Natural killer cell treated with Interleukin-12 subunit alpha and Interleukin-12 subunit beta and Interleukin-15 and Interleukin-18, amount 100 ng/mL, for 72 hours (primary cell): ENCODE data around the gene GPR87. TPM values are rescaled to one million over a fixed set of nuclear protein-coding genes. Genes with fewer than 3 reads are reported as not detected.

Experiments used
- ATAC-seq, 2 donors: fragments of 150-1000 bp; cut with Tn5 transposase in 1 of 2; sonication (Bioruptor Pico), chemical (Tn5 transposase) in 1 of 2; 2 replicates each; pipeline ENCODE4 v1.10.0; 2021
- DNase-seq: peaks from one replicate; pipeline ENCODE4 v3.0.0; 2022; ENCODE audit warnings: low spot score
- H3K27ac Mint-ChIP-seq, 2 donors: 1 replicate in 1 of 2; 2 replicates in 1 of 2; pipeline ENCODE4 v1.8.0; 2022; ENCODE audit warnings: mixed read lengths in 2 of 2, mild to moderate bottlenecking in 1 of 2, moderate library complexity in 1 of 2
- H3K27me3 Mint-ChIP-seq, 2 donors: 1 replicate in 1 of 2; 2 replicates in 1 of 2; pipeline ENCODE4 v1.8.0; 2022; ENCODE audit warnings: mixed read lengths in 2 of 2
- H3K36me3 Mint-ChIP-seq: one replicate; pipeline ENCODE4 v1.8.0; 2022; ENCODE audit warnings: mixed read lengths
- H3K4me1 Mint-ChIP-seq, 2 donors: 1 replicate in 1 of 2; 2 replicates in 1 of 2; pipeline ENCODE4 v1.8.0; 2022; ENCODE audit warnings: low read depth in 2 of 2, mixed read lengths in 2 of 2, mild to moderate bottlenecking in 1 of 2
- H3K4me3 Mint-ChIP-seq: one replicate; pipeline ENCODE4 v1.8.0; 2022; ENCODE audit warnings: mixed read lengths
- H3K9me3 Mint-ChIP-seq: 2 replicates; pipeline ENCODE4 v1.8.0; 2022; ENCODE audit warnings: mixed read lengths
- total RNA-seq, 2 donors: library from RNA; stranded (reverse); gene quantifications; one replicate each; pipeline ENCODE4 v1.2.3, GENCODE V29; 2022

Gene GPR87
- total RNA-seq, 2 donors from 2014 or later: not detected

GRCh38 chr3:151290673-151291072, 25.9 kb downstream of the GPR87 start:
- H3K4me3 Mint-ChIP-seq: no peak overlapping the region
- H3K36me3 Mint-ChIP-seq: no peaks in the 10 kb centered on the region
- H3K4me1 Mint-ChIP-seq: no peaks in the 10 kb centered on the region
- ATAC-seq (no peak), DNase-seq (no peak)
- H3K9me3 Mint-ChIP-seq: no peaks in the 10 kb centered on the region
- H3K27ac Mint-ChIP-seq: no peak overlapping the region
- H3K27me3 Mint-ChIP-seq: no peaks in the 10 kb centered on the region

GRCh38 chr3:151289445-151289844, 27.2 kb downstream of the GPR87 start:
- Mint-ChIP-seq H3K27ac (no peak overlapping the region), H3K4me3 (no peak overlapping the region), H3K36me3 (no peaks in the 10 kb centered on the region), H3K4me1 (no peaks in the 10 kb centered on the region), H3K27me3 (no peaks in the 10 kb centered on the region), H3K9me3 (no peaks in the 10 kb centered on the region)
- no peak for ATAC-seq
- no peak for DNase-seq

- Mint-ChIP-seq H3K36me3 (no peaks in the 10 kb centered on the region), H3K9me3 (no peaks in the 10 kb centered on the region), H3K27ac (no peak overlapping the region), H3K4me1 (peaks cover 5 to 23% of the 10 kb centered on the region in 2 donors), H3K4me3 (no peak overlapping the region), H3K27me3 (no peaks in the 10 kb centered on the region)
- ATAC-seq (no peak), DNase-seq (no peak)
Measured at GRCh38 chr3:151285940-151286339, 30.7 kb downstream of the GPR87 start.

- DNase-seq: no peak
- Mint-ChIP-seq H3K27ac (no peak overlapping the region), H3K4me3 (no peak overlapping the region), H3K36me3 (no peaks in the 10 kb centered on the region), H3K4me1 (peaks cover 10 to 25% of the 10 kb centered on the region in 2 donors), H3K27me3 (no peaks in the 10 kb centered on the region), H3K9me3 (no peaks in the 10 kb centered on the region)
- ATAC-seq: peak; percentile 45 to 50
Measured at GRCh38 chr3:151283907-151284461, 32.6 kb downstream of the GPR87 start.

GRCh38 chr3:151283387-151283786, 33.2 kb downstream of the GPR87 start:
- DNase-seq: no peak
- Mint-ChIP-seq H3K4me1 (peaks cover 16 to 31% of the 10 kb centered on the region in 2 donors), H3K4me3 (no peak overlapping the region), H3K36me3 (no peaks in the 10 kb centered on the region), H3K9me3 (no peaks in the 10 kb centered on the region), H3K27ac (peak overlapping the region in 1 of 2 donors; percentile 5), H3K27me3 (no peaks in the 10 kb centered on the region)
- ATAC-seq: no peak

GRCh38 chr3:151282921-151283320, 33.7 kb downstream of the GPR87 start:
- no peaks in the 10 kb centered on the region for H3K36me3 Mint-ChIP-seq
- peaks cover 19 to 35% of the 10 kb centered on the region in 2 donors for H3K4me1 Mint-ChIP-seq
- DNase-seq (no peak), ATAC-seq (peak; percentile 62 to 68)
- H3K4me3 Mint-ChIP-seq: no peak overlapping the region
- H3K9me3 Mint-ChIP-seq: no peaks in the 10 kb centered on the region
- H3K27ac Mint-ChIP-seq: peak overlapping the region in 1 of 2 donors; percentile 5
- no peaks in the 10 kb centered on the region for H3K27me3 Mint-ChIP-seq

- Mint-ChIP-seq H3K27ac (peak overlapping the region in 1 of 2 donors; percentile 5), H3K36me3 (no peaks in the 10 kb centered on the region), H3K4me1 (peaks cover 21 to 39% of the 10 kb centered on the region in 2 donors), H3K27me3 (no peaks in the 10 kb centered on the region), H3K9me3 (no peaks in the 10 kb centered on the region), H3K4me3 (no peak overlapping the region)
- ATAC-seq (no peak), DNase-seq (no peak)
Measured at GRCh38 chr3:151281671-151282324, 34.8 kb downstream of the GPR87 start.

GRCh38 chr3:151278230-151278629, 38.4 kb downstream of the GPR87 start, which contains the start of gene P2RY14:
Gene P2RY14, minus strand, starts transcription at chr3:151278542. Its CDS starts 64,226 bp downstream, at chr3:151214316.
- Mint-ChIP-seq H3K4me3 (peak within 1 kb of the TSS; percentile 33), H3K27ac (peak within 1 kb of the TSS; percentile 44 to 66), H3K9me3 (no peaks in the 10 kb centered on the region), H3K27me3 (no peaks in the 10 kb centered on the region), H3K36me3 (no peaks in the 10 kb centered on the region), H3K4me1 (peaks cover 30 to 35% of the 10 kb centered on the region in 2 donors)
- DNase-seq (no peak), ATAC-seq (peak in 1 of 2 donors; percentile 56)

- Mint-ChIP-seq H3K36me3 (no peaks in the 10 kb centered on the region), H3K27ac (peak overlapping the region; percentile 68 to 86), H3K4me3 (peak overlapping the region; percentile 56), H3K9me3 (no peaks in the 10 kb centered on the region), H3K27me3 (no peaks in the 10 kb centered on the region), H3K4me1 (peaks cover 34 to 36% of the 10 kb centered on the region in 2 donors)
- DNase-seq (no peak), ATAC-seq (peak; percentile 62 to 66)
Measured at GRCh38 chr3:151276687-151277042, 40.0 kb downstream of the GPR87 start.

GRCh38 chr3:151276038-151276686, 40.5 kb downstream of the GPR87 start:
- H3K27me3 Mint-ChIP-seq: no peaks in the 10 kb centered on the region
- H3K27ac Mint-ChIP-seq: peak overlapping the region; percentile 68 to 86
- H3K36me3 Mint-ChIP-seq: no peaks in the 10 kb centered on the region
- H3K9me3 Mint-ChIP-seq: no peaks in the 10 kb centered on the region
- ATAC-seq (peak in 1 of 2 donors; percentile 12), DNase-seq (no peak)
- peaks cover 34 to 39% of the 10 kb centered on the region in 2 donors for H3K4me1 Mint-ChIP-seq
- H3K4me3 Mint-ChIP-seq: peak overlapping the region; percentile 56

- ATAC-seq (no peak), DNase-seq (no peak)
- Mint-ChIP-seq H3K4me3 (no peak overlapping the region), H3K4me1 (peaks cover 37 to 44% of the 10 kb centered on the region in 2 donors), H3K9me3 (no peaks in the 10 kb centered on the region), H3K27me3 (no peaks in the 10 kb centered on the region), H3K36me3 (no peaks in the 10 kb centered on the region), H3K27ac (peak overlapping the region in 1 of 2 donors; percentile 29)
Measured at GRCh38 chr3:151275091-151275490, 41.5 kb downstream of the GPR87 start.

- ATAC-seq: no peak
- no peaks in the 10 kb centered on the region for H3K36me3 Mint-ChIP-seq
- no peaks in the 10 kb centered on the region for H3K9me3 Mint-ChIP-seq
- peak overlapping the region; percentile 73 for H3K4me3 Mint-ChIP-seq
- peak overlapping the region; percentile 92 to 94 for H3K27ac Mint-ChIP-seq
- DNase-seq: no peak
- H3K4me1 Mint-ChIP-seq: peaks cover 25 to 62% of the 10 kb centered on the region in 2 donors
- H3K27me3 Mint-ChIP-seq: no peaks in the 10 kb centered on the region
Measured at GRCh38 chr3:151269631-151270030, 47.0 kb downstream of the GPR87 start.

GRCh38 chr3:151268267-151269235, 48.1 kb downstream of the GPR87 start:
- H3K4me1 Mint-ChIP-seq: peaks cover 24 to 62% of the 10 kb centered on the region in 2 donors
- no peaks in the 10 kb centered on the region for H3K27me3 Mint-ChIP-seq
- H3K27ac Mint-ChIP-seq: peak overlapping the region; percentile 92 to 94
- H3K9me3 Mint-ChIP-seq: no peaks in the 10 kb centered on the region
- H3K36me3 Mint-ChIP-seq: no peaks in the 10 kb centered on the region
- ATAC-seq (peak; percentile 84 to 85), DNase-seq (peak; percentile 64)
- peak overlapping the region; percentile 73 for H3K4me3 Mint-ChIP-seq
